GM18505 (cell line): ENCODE results near the gene RASGRP2.

Experiments
- ATAC-seq: cut with Tn5 transposase; IDR thresholded peaks from one replicate; pipeline ENCODE4 v1.9.1; 2021; ENCODE audit not compliant: unreplicated experiment
- POLR2A ChIP-seq: IDR thresholded peaks from 4 replicates; pipeline ENCODE4 v1.6.1; 2011; ENCODE audit warnings: borderline replicate concordance; ENCODE audit not compliant: insufficient read depth, insufficient read length; ENCODE audit errors: extremely low read depth

The RASGRP2 gene

DNA sequence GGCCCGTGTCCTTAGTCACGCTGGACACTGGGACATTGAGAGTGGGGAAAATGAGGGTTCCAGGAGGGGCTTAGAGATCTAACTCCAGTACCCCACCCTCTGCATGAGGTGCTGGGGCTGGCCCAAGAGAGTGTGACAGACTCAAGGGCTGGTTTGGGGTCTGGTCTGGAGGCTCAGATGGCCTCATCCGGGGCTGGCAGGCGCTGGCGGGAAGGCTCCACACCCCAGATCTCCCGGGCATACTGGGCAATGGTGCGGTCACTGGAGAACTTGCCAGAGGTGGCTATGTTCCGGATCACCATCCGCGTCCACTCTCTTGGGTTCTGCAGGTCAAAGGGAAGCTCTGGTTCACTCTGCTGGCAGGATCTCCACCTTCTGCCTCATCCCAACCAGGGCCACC lies 2.5 kb upstream of the RASGRP2 start:
- ATAC-seq: no peak
- TF ChIP-seq POLR2A: no peak

DNA sequence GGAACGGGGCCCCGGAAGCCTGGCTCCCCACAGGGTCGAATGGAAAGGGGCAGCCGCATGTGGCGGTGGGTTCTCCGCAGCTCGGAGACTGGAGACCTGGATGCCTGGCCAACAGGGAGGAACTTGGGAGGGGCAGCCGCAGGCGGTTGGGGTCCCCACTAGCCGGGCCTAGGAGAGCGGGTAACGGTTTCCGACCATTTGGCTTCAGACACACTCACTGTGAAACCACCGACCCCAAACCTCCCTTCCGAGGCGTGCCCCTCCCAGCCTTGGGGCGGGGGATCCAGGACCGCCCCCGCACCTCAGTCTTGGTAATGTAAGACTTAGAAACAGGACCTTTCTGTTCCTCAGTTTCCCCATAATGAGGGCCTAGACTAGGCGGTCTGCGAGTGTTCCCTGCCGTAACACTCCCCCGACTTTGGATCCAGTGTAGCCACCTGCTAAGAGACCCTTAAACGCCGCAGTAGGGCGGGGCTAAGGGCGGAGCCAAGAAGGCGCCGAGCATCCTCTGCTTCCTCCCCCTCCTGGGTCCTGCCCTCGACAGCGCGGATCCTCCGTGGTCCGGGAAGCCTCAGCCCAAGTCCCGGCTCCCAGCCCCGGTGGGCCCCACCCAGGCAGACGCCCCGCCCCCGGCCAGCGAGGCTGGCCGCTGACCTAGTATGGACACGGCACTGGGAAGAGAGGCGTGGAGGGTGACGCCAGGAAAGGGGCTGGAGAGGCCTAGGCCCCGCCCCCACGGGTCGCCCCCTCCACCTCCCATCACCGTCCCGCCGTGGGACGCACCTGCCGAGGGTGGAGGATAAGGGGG lies 1.8 kb upstream of the RASGRP2 start:
- ATAC-seq: no peak
- no peak for TF ChIP-seq POLR2A

GRCh38 chr11:64745189-64745520 lies 1.2 kb upstream of the RASGRP2 start:
- TF ChIP-seq POLR2A: peak; percentile 28
- ATAC-seq: no peak

- no peak for ATAC-seq
- no peak for TF ChIP-seq POLR2A
These were observed 724 bp upstream of the RASGRP2 start for GRCh38 chr11:64744544-64745188.

- no peak for ATAC-seq
- no peak for TF ChIP-seq POLR2A
These were observed 902 bp downstream of the RASGRP2 start for GRCh38 chr11:64742889-64743590.

DNA sequence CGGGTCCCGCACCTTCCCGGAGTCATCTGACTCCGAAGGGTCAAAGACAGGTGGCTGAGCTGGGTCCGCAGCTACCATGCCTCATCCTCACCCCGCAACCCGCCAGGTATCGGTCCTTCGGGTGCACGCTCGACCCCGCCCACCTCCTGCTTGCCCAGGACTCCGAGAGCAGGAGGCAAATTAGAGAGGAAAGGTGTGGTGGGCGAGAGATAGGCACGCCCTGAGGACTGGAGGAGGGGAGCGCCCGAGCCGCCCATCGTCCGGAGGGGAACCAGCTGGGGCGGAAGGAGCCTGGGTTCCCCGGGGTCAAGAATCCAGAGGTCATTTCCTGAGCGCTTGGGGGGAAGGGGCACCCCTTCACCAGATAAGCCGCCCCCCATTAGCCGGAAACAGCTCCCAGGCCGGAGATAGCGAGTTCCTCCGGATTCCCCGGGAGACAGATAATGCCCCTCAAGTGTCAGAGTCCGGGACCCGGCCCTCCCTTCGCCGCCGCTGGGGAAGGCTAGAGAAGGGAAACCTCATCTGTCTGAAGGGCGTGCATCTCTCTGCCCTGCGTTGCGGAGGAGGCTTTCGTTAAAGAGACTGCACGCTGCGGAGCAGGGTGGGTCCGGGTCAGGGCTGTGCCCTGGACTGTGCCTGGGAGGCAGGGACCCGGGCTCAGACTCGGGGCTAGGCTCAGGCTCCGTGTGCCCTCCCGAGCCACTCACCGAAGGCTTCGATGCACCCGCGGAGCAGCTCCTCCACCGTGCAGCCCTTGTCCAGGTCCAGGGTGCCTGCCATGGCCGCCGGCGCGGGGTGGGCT lies 1.7 kb downstream of the RASGRP2 start:
- no peak for TF ChIP-seq POLR2A
- no peak for ATAC-seq

GRCh38 chr11:64741375-64742086 lies 2.4 kb downstream of the RASGRP2 start:
- ATAC-seq: no peak
- TF ChIP-seq POLR2A: no peak

DNA sequence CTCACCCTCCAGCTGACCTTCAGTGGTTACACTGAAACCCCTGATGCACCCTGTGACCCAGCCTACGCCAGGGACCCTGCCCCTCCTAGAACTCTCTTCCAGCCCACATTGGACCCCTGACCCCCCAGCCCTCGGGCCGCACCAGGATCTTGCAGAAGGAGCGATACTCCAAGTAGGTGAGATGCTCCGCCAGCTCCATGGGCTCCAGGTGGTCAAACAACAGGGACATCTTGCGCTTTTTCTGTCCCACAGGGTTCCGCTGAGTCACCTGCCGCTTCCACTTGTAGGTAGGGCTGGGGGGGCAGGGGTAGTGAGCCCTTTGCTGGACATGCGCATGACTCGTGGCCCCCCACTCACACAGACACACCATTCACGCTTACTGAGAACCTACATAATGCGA lies 4.1 kb downstream of the RASGRP2 start:
- no peak for TF ChIP-seq POLR2A
- no peak for ATAC-seq

DNA sequence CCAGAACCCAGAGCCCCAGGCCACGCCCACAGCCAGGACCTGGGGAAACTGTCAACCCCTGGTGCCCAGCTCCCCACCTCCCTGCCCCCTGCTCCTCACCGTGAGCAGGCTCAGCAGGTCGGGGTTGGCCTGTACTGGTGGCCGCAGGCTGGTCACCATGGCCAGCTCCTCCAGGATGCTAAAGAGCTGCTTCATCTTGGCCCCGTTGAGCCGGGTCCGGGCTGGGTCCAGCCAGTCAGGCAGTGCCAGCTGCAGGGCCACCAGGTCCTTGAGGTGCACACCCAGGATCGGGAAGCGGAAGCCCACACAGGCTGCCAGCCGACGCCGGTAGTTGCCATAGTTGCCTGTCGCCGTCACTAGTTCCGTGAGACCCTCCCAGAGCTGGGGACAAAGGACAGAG lies 7.3 kb downstream of the RASGRP2 start:
- TF ChIP-seq POLR2A: no peak
- ATAC-seq: no peak

DNA sequence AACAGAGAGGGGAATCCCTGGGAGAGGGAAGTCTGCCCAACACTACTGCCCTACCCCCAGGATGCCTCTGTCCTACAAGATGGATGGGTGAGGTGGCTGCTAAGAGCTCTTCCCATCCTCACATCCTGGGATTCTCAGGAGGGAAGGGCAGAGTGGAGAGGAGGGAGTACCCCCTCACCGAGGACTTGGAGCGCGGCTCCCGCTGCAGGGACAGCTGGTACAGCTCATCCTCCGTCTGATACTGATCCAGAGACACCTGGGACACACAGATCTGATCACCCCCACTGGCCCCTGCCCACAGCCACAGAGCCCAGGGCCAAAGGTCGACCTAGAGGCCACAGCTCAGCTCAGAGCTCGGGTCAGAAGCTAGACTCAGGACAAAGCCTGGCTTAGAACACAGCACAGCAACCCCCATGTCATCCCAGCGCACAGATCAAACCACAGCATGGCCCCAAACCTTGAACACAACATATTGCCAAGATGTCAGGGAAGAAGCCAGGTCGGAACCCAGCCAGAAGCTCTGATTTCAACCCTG lies 8.2 kb downstream of the RASGRP2 start:
- no peak for TF ChIP-seq POLR2A

DNA sequence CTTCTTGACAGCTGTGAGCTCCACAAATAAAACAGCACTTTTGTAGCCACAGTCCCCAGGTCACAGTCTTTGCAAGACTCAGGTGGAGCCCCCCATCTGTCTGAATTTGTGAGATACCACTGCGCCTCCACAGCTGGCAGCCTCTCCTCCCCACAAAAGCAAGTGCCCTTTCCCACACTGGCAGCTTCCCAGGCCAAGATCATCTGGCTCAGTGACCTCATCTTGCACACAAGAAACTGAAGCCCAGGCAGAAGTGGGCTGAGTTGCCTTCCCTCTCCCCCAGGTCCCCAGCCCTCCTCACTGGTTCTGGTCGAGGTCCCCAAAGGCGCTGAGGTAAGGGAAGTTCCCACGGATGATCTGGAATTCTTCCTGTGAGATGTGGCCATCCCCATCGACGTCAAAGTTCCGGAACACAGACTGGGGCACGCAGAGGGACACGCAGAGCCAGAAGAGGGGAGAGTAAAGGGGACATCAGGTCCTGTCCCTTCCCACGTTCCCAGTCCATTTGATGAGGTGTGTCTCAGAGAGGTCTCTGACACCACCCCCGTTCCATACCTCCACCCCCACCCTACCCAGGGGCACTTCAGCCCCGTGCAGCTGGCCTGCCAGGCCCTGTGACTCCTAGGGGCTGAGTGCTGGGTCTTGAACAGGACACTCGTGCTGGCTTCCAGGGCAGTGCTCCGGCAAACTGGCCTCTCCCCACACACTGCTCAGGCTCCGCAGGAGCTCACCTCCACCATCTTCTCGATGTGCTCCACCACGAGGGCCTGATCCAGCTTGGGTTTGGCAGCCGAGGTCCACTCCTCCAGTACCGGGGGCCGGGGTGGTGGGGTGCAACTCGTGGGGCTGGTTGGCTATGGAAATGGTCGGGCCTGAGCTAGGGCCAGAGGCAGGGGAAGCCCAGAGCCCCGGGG lies 8.9 kb downstream of the RASGRP2 start:
- no peak for ATAC-seq
- no peak for TF ChIP-seq POLR2A

More for the DNA sequence above, 8.2 kb downstream of the RASGRP2 start:
- ATAC-seq: no peak
